Measurements from ENCODE around the gene ARSK. TPM values are rescaled to one million over a fixed set of nuclear protein-coding genes. Genes with fewer than 3 reads are reported as not detected.

ARSK gene
- total RNA-seq, 1 experiment from 2014 or later = 13.7 TPM

DNA sequence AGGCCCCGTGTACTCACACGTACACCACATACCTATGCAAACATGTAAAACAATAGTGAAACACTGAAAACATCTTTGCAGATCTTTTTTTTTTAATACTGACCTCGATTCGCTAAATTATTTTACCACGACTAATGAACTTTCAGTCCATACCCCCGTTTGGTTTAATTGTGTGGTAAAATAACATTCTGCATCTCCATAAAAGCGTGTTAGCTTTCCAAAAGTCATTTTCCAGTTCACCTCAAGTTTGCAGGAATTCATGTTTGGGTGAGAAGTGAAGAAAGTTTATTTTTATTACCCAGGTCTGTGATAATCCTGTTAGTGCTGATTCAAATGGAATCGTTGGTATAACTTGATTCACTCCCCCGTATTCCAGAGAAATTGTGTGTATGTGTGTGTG lies 652 bp downstream of the ARSK start:
- Histone ChIP-seq H3K4me3 (ENCODE audit: low read depth in 2 of 2, low read length in 2 of 2) (peak overlapping the region; percentile 70 to 89), H3K36me3 (ENCODE audit: control insufficient read depth, insufficient read depth, low read length) (peaks cover 7% of the 10 kb centered on the region), H3K27ac (ENCODE audit: low read length) (peak overlapping the region; percentile 94), H3K4me1 (ENCODE audit: control insufficient read depth, insufficient read depth, low read length) (peaks cover 16% of the 10 kb centered on the region; the same call in 1 of the 2 replicates), H3K9me3 (ENCODE audit: control insufficient read depth, insufficient read depth, low read depth, low read length) (no peaks in the 10 kb centered on the region), H3K27me3 (ENCODE audit: control insufficient read depth, insufficient read depth, low read length) (no peaks in the 10 kb centered on the region)
- CTCF ChIA-PET = no interaction called here
- no TSS peak for BruUV-seq (replicated peaks)
- intact Hi-C loops (cut with micrococcal nuclease; ENCODE audit: unreplicated experiment) = loop anchor here (10.0 kb wide), 1 partner anchor 59 kb away; no protein-coding TSS in a partner anchor
- no peak for ATAC-seq
- no peak for DNase-seq (ENCODE audit: low read depth, low spot score)
- POLR2A ChIA-PET = interaction anchor here (0.6 kb wide), 1 partner anchor 65 kb away, joined by 8 read pairs; no protein-coding TSS in a partner anchor
- TF ChIP-seq POLR2AphosphoS5 (IDR thresholded peaks at IDR 0.05; ENCODE audit: low read depth, low read length) (no peak), TCF7L2 (IDR thresholded peaks at IDR 0.05; ENCODE audit: low read depth, low read length) (no peak)
- TF ChIP-seq, protein P1, sequence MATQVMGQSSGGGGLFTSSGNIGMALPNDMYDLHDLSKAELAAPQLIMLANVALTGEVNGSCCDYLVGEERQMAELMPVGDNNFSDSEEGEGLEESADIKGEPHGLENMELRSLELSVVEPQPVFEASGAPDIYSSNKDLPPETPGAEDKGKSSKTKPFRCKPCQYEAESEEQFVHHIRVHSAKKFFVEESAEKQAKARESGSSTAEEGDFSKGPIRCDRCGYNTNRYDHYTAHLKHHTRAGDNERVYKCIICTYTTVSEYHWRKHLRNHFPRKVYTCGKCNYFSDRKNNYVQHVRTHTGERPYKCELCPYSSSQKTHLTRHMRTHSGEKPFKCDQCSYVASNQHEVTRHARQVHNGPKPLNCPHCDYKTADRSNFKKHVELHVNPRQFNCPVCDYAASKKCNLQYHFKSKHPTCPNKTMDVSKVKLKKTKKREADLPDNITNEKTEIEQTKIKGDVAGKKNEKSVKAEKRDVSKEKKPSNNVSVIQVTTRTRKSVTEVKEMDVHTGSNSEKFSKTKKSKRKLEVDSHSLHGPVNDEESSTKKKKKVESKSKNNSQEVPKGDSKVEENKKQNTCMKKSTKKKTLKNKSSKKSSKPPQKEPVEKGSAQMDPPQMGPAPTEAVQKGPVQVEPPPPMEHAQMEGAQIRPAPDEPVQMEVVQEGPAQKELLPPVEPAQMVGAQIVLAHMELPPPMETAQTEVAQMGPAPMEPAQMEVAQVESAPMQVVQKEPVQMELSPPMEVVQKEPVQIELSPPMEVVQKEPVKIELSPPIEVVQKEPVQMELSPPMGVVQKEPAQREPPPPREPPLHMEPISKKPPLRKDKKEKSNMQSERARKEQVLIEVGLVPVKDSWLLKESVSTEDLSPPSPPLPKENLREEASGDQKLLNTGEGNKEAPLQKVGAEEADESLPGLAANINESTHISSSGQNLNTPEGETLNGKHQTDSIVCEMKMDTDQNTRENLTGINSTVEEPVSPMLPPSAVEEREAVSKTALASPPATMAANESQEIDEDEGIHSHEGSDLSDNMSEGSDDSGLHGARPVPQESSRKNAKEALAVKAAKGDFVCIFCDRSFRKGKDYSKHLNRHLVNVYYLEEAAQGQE (IDR thresholded peaks at IDR 0.05; ENCODE audit: insufficient read depth in 1 of 2, low read depth in 2 of 2, low read length in 1 of 2) = no peak
- TF ChIP-seq, protein P2, sequence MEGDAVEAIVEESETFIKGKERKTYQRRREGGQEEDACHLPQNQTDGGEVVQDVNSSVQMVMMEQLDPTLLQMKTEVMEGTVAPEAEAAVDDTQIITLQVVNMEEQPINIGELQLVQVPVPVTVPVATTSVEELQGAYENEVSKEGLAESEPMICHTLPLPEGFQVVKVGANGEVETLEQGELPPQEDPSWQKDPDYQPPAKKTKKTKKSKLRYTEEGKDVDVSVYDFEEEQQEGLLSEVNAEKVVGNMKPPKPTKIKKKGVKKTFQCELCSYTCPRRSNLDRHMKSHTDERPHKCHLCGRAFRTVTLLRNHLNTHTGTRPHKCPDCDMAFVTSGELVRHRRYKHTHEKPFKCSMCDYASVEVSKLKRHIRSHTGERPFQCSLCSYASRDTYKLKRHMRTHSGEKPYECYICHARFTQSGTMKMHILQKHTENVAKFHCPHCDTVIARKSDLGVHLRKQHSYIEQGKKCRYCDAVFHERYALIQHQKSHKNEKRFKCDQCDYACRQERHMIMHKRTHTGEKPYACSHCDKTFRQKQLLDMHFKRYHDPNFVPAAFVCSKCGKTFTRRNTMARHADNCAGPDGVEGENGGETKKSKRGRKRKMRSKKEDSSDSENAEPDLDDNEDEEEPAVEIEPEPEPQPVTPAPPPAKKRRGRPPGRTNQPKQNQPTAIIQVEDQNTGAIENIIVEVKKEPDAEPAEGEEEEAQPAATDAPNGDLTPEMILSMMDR (IDR thresholded peaks at IDR 0.05) = no peak; the same call in 1 of the 2 replicates
- in situ Hi-C loops (cut with HindIII; ENCODE audit: low pct_unique_long_range_greater_than_20kb, low sequenced_read_pairs) = no loop called here

DNA sequence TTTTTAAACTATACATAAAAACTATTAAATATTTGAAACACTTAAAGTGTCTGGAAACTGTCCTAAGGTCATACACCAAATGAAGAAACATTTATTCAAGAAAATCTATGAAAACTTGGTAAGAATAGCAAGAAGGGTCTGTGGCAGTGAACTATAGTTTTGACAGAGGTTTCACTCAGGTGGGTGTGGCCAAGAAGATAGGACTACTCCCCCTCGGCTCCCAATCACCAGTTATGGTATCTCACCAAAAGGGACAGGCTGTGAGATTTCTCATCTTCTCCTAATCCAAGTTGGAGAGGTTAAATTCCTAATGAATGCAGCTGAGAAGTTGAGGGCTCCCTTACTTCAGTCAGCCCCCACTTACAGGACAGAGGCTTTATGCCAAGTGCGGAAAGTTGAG lies 2.9 kb downstream of the ARSK start:
- no peak for ATAC-seq
- Histone ChIP-seq H3K4me1 (ENCODE audit: control insufficient read depth, insufficient read depth, low read length) (peaks cover 16% of the 10 kb centered on the region; the same call in 1 of the 2 replicates), H3K9me3 (ENCODE audit: control insufficient read depth, insufficient read depth, low read depth, low read length) (no peaks in the 10 kb centered on the region), H3K27me3 (ENCODE audit: control insufficient read depth, insufficient read depth, low read length) (no peaks in the 10 kb centered on the region), H3K36me3 (ENCODE audit: control insufficient read depth, insufficient read depth, low read length) (peaks cover 4% of the 10 kb centered on the region; the same call in 1 of the 2 replicates), H3K4me3 (ENCODE audit: low read depth in 2 of 2, low read length in 2 of 2) (no peak overlapping the region), H3K27ac (ENCODE audit: low read length) (no peak overlapping the region; the same call in 1 of the 2 replicates)
- ChIA-PET POLR2A (no interaction called here), CTCF (no interaction called here)
- in situ Hi-C loops (cut with HindIII; ENCODE audit: low pct_unique_long_range_greater_than_20kb, low sequenced_read_pairs) = no loop called here
- no peak for DNase-seq (ENCODE audit: low read depth, low spot score)
- BruUV-seq (replicated peaks) = TSS peak; percentile 34
- intact Hi-C loops (cut with micrococcal nuclease; ENCODE audit: unreplicated experiment) = loop anchor here (10.0 kb wide), 1 partner anchor 57 kb away; no protein-coding TSS in a partner anchor
- TF ChIP-seq, protein P1 (IDR thresholded peaks at IDR 0.05; ENCODE audit: insufficient read depth in 1 of 2, low read depth in 2 of 2, low read length in 1 of 2) = no peak
- TF ChIP-seq SIN3A (IDR thresholded peaks at IDR 0.05; ENCODE audit: borderline replicate concordance, insufficient read depth, low read depth, low read length) (no peak), POLR2AphosphoS5 (IDR thresholded peaks at IDR 0.05; ENCODE audit: low read depth, low read length) (no peak), TCF7L2 (IDR thresholded peaks at IDR 0.05; ENCODE audit: low read depth, low read length) (no peak)
- TF ChIP-seq, protein P2 (IDR thresholded peaks at IDR 0.05) = no peak

Data from Panc1 (cell line).